MM.1S (cell line): ENCODE results near the gene GRIN1.
A peak's percentile ranks its signal among the peaks of the same experiment; 100 is the strongest.
"Not testable (repeated sequence)": the region's sequence is repeated elsewhere in the genome, so short reads cannot be mapped to it uniquely, and the experiment has no call there.

Experiments
- DNase-seq: peaks from one replicate; pipeline ENCODE4 v3.0.0-alpha.2; 2015
- H2AFZ ChIP-seq: fragments of 300-600 bp; sonication (generic); 2 replicates; pipeline ENCODE4 v1.6.0; 2016; ENCODE audit warnings: antibody characterized with exemption, low read length
- H3F3A ChIP-seq: fragments of 300-600 bp; sonication (generic); 2 replicates; pipeline ENCODE4 v1.6.1; 2016; ENCODE audit warnings: mild to moderate bottlenecking, antibody characterized with exemption, low read length, moderate library complexity, mixed read lengths; ENCODE audit not compliant: insufficient read depth
- H3K27ac ChIP-seq: fragments of 300-600 bp; sonication (generic); 2 replicates; pipeline ENCODE4 v1.5.1; 2016; ENCODE audit warnings: mild to moderate bottlenecking, low read length
- H3K27me3 ChIP-seq: fragments of 300-600 bp; sonication (generic); replicated peaks from 2 replicates; pipeline ENCODE4 v1.6.0; 2016; ENCODE audit warnings: low read length; ENCODE audit not compliant: insufficient read depth
- H3K36me3 ChIP-seq: fragments of 300-600 bp; sonication (generic); replicated peaks from 2 replicates; pipeline ENCODE4 v1.6.1; 2016; ENCODE audit warnings: mild to moderate bottlenecking, low read length, mixed read lengths; ENCODE audit not compliant: insufficient read depth
- H3K4me1 ChIP-seq: fragments of 300-600 bp; sonication (generic); 2 replicates; pipeline ENCODE4 v1.6.1; 2016; ENCODE audit warnings: low read length, mixed read lengths
- H3K4me2 ChIP-seq: fragments of 300-600 bp; sonication (generic); 2 replicates; pipeline ENCODE4 v1.6.0; 2016; ENCODE audit warnings: low read depth, low read length
- H3K4me3 ChIP-seq: fragments of 300-600 bp; sonication (generic); 2 replicates; pipeline ENCODE4 v1.5.1; 2016; ENCODE audit warnings: low read length, mixed read lengths
- H3K79me2 ChIP-seq: fragments of 300-600 bp; sonication (generic); 2 replicates; pipeline ENCODE4 v1.6.1; 2016; ENCODE audit warnings: mixed run types, low read length, mixed read lengths
- H3K9ac ChIP-seq: fragments of 300-600 bp; sonication (generic); 2 replicates; pipeline ENCODE4 v1.6.1; 2016; ENCODE audit warnings: low read length, mixed read lengths
- H3K9me2 ChIP-seq: fragments of 300-600 bp; sonication (generic); replicated peaks from 2 replicates; pipeline ENCODE4 v1.6.1; 2016; ENCODE audit warnings: mild to moderate bottlenecking, low read length, mixed read lengths; ENCODE audit not compliant: insufficient read depth
- H3K9me3 ChIP-seq: fragments of 300-600 bp; sonication (generic); replicated peaks from 2 replicates; pipeline ENCODE4 v1.6.1; 2016; ENCODE audit warnings: mild to moderate bottlenecking, low read length, mixed read lengths; ENCODE audit not compliant: insufficient read depth
- H4K20me1 ChIP-seq: fragments of 300-600 bp; sonication (generic); 2 replicates; pipeline ENCODE4 v1.6.1; 2016; ENCODE audit warnings: mild to moderate bottlenecking, low read length, moderate library complexity, mixed read lengths; ENCODE audit not compliant: insufficient read depth
- EZH2 ChIP-seq: fragments of 300-600 bp; sonication (generic); optimal IDR thresholded peaks from 2 replicates; pipeline ENCODE3; 2017; ENCODE audit warnings: low read depth, mild to moderate bottlenecking, antibody characterized with exemption, low read length, mixed read lengths
- EZH2phosphoT487 ChIP-seq: fragments of 300-600 bp; sonication (generic); IDR thresholded peaks from 2 replicates; pipeline ENCODE4 v1.6.1; 2018; ENCODE audit warnings: antibody characterized with exemption, low read length
- TF ChIP-seq, protein P1 (sequence below): fragments of 300-600 bp; sonication (generic); IDR thresholded peaks from 2 replicates; pipeline ENCODE4 v1.5.1; 2016; ENCODE audit warnings: antibody characterized with exemption, low read length, mixed read lengths

Gene GRIN1

DNA sequence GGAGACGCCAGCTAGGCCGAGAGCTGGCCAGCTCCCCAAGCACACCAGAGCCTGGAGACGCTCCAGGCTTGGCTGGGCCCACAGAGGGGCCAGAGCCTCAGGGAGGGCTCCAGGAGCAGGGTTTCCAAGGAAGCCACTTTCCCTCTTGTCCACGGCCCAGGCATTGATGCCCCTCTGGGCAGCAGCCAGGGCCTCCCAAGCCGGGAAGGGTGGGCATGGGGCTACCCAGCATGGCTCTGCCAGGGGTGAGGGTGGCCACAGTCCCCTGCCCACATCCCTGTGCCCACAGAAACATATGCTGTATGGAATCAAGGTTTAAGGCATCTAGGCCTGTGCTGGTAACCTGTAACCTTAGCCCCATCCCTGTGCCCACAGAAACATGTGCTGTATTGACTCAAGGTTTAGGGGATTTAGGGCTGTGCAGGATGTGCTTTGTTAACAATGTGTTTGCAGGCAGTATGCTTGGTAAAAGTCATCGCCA, 22.9 kb upstream of the GRIN1 start:
- peaks cover 4% of the 10 kb centered on the region; the same call in 1 of the 2 replicates for H3K4me1 ChIP-seq

DNA sequence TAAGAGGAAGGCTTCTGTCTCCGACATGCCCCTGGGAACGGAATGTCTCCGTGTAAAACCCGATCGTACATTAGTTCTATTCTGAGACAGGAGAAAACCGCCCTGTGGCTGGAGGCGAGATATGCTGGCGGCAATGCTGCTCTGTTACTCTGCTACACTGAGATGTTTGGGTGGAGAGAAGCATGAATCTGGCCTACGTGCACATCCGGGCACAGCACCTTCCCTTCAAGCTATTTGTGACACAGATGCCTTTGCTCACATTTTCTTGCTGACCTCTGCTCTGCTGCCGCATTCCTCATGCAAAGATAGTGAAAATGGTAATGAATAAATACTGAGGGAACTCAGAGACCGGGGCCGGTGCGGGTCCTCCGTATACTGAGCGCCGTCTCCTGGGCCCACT, 22.2 kb upstream of the GRIN1 start:
- H3K27me3 ChIP-seq: peaks cover 15% of the 10 kb centered on the region

More for the DNA sequence above, 22.9 kb upstream of the GRIN1 start:
- H3F3A ChIP-seq: no peaks in the 10 kb centered on the region
- H2AFZ ChIP-seq: no peak overlapping the region
- H3K4me2 ChIP-seq: no peak overlapping the region
- H3K36me3 ChIP-seq: no peaks in the 10 kb centered on the region
- H3K27me3 ChIP-seq: peaks cover 15% of the 10 kb centered on the region
- H3K9me3 ChIP-seq: no peaks in the 10 kb centered on the region
- H4K20me1 ChIP-seq: no peaks in the 10 kb centered on the region
- no peak overlapping the region for H3K4me3 ChIP-seq
- TF ChIP-seq EZH2phosphoT487 (no peak), EZH2 (no peak)
- TF ChIP-seq, protein P1, sequence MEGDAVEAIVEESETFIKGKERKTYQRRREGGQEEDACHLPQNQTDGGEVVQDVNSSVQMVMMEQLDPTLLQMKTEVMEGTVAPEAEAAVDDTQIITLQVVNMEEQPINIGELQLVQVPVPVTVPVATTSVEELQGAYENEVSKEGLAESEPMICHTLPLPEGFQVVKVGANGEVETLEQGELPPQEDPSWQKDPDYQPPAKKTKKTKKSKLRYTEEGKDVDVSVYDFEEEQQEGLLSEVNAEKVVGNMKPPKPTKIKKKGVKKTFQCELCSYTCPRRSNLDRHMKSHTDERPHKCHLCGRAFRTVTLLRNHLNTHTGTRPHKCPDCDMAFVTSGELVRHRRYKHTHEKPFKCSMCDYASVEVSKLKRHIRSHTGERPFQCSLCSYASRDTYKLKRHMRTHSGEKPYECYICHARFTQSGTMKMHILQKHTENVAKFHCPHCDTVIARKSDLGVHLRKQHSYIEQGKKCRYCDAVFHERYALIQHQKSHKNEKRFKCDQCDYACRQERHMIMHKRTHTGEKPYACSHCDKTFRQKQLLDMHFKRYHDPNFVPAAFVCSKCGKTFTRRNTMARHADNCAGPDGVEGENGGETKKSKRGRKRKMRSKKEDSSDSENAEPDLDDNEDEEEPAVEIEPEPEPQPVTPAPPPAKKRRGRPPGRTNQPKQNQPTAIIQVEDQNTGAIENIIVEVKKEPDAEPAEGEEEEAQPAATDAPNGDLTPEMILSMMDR: no peak
- DNase-seq: no peak
- no peaks in the 10 kb centered on the region for H3K79me2 ChIP-seq
- H3K9me2 ChIP-seq: no peaks in the 10 kb centered on the region
- no peak overlapping the region for H3K9ac ChIP-seq
- no peak overlapping the region for H3K27ac ChIP-seq

DNA sequence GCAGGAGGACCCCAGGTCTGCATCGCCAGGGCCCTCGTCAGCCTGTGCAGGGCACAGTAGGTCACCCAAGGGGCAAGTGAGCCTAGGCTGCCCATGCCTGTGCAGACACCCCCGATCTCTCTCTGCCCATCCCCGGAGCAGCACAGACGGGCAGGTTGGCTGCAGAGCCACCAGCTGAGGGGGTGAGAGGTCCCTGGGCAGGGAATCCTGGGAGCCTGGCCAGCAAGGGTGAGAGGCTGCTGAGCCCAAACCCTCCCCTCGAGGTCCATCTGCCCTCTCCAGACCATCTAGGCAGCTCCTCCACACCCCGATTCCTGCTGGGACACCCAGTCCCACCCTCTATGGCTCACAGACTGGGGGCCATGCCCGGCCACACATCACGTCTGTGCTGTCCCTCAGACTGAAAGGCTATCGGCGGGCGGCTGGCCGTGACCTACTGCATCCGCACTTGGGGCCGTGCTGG, 21.7 kb upstream of the GRIN1 start:
- Histone ChIP-seq H3K27ac (no peak overlapping the region), H4K20me1 (no peaks in the 10 kb centered on the region), H3K9me2 (no peaks in the 10 kb centered on the region), H3K27me3 (peaks cover 15% of the 10 kb centered on the region), H3K36me3 (no peaks in the 10 kb centered on the region), H3K9ac (no peak overlapping the region), H3F3A (peaks cover 3% of the 10 kb centered on the region), H3K4me2 (no peak overlapping the region), H2AFZ (no peak overlapping the region), H3K79me2 (no peaks in the 10 kb centered on the region), H3K9me3 (no peaks in the 10 kb centered on the region), H3K4me1 (peaks cover 7% of the 10 kb centered on the region), H3K4me3 (no peak overlapping the region)
- TF ChIP-seq EZH2 (no peak), EZH2phosphoT487 (no peak)
- TF ChIP-seq, protein P1: no peak
- DNase-seq: no peak

More for the DNA sequence above, 22.2 kb upstream of the GRIN1 start:
- Histone ChIP-seq H3K9me3 (no peaks in the 10 kb centered on the region), H4K20me1 (no peaks in the 10 kb centered on the region), H3K9me2 (no peaks in the 10 kb centered on the region), H3K4me2 (no peak overlapping the region), H3K36me3 (no peaks in the 10 kb centered on the region), H3K4me3 (no peak overlapping the region), H3K9ac (no peak overlapping the region), H2AFZ (no peak overlapping the region), H3K4me1 (peaks cover 4% of the 10 kb centered on the region; the same call in 1 of the 2 replicates), H3K79me2 (no peaks in the 10 kb centered on the region), H3F3A (no peaks in the 10 kb centered on the region), H3K27ac (no peak overlapping the region)
- DNase-seq: no peak
- no peak for TF ChIP-seq EZH2
- TF ChIP-seq, protein P1: no peak
- TF ChIP-seq EZH2phosphoT487: no peak

DNA sequence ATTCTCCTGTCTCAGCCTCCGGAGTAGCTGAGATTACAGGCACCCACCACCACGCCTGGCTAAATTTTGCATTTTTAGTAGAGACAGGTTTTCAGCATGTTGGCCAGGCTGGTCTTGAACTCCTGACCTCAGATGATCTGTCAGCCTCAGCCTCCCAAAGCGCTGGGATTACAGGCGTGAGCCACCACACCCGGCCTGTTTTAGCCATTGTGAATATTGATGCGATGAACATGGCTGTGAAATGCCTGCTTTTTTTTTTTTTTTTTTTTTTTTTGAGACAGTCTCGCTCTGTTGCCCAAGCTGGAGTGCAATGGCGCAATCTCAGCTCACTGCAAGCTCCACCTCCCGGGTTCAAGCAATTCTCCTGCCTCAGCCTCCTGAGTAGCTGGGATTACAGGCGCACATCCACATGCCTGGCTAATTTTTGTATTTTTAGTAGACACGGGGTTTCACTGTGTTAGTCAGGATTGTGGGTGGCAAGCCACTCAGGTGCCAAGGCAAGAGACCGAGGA, 20.8 kb upstream of the GRIN1 start:
- H3K79me2 ChIP-seq, H3K27ac ChIP-seq, H3K9me3 ChIP-seq, H3F3A ChIP-seq, H3K36me3 ChIP-seq, H3K4me3 ChIP-seq, H3K9me2 ChIP-seq, DNase-seq, H3K9ac ChIP-seq, H4K20me1 ChIP-seq, H3K4me2 ChIP-seq, H2AFZ ChIP-seq: not testable (repeated sequence)
- peaks cover 15% of the 10 kb centered on the region for H3K27me3 ChIP-seq
- H3K4me1 ChIP-seq: peaks cover 11% of the 10 kb centered on the region

DNA sequence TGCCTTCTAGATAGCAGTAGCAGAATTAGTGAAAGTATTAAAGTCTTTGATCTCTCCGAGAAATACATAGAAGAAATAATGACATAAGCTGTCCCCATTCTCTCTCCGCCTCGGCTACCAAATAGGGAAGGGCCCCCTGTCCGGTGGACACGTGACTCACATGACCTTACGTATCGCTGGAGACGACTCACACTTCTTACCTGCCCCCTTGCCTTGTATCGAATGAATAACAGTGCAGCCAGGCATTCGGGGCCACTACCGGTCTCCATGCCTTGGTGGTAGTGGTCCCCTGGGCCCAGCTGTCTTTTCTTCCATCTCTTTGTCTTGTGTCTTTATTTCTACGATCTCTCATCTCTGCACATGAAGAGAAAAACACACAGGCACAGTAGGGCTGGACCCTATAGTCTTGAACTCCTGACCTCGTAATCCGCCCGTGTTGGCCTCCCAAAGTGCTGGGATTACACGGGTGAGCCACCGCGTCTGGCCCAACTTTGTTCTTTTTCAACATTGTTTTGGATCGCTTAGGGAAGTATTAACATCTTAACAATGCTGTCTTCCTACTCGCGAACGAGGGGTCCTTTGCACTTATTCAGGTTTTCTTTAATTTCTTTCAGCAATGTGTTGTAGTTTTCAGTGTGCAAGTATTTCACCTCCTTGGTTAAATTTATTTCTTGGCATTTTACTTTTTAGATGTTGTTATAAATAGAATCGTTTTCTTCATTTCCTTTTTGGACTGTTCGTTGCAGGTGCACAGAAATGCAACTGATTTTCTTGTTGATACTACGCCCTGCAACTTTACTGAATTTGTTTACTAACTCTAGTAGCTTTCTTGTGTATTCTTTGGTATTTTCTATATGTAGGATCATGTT, 16.8 kb upstream of the GRIN1 start:
- H3K9me2 ChIP-seq, H3K36me3 ChIP-seq, H4K20me1 ChIP-seq, H2AFZ ChIP-seq, H3K79me2 ChIP-seq, H3F3A ChIP-seq, H3K9me3 ChIP-seq, H3K27ac ChIP-seq, H3K9ac ChIP-seq, DNase-seq: not testable (repeated sequence)
- Histone ChIP-seq H3K4me3 (peak overlapping the region; percentile 31; the same call in 1 of the 2 replicates), H3K27me3 (peaks cover 13% of the 10 kb centered on the region), H3K4me2 (peak overlapping the region; percentile 76), H3K4me1 (peaks cover 19% of the 10 kb centered on the region)
